ENCODE data around the gene TANGO6.

GRCh38 chr16:68873635-68874471 lies 30.5 kb downstream of the TANGO6 start:
- no peak for TF ChIP-seq CTCF (IDR thresholded peaks at IDR 0.05)
- TF ChIP-seq POLR2A (IDR thresholded peaks at IDR 0.05): no peak

Measured in tibial nerve (tissue), 3 donors.